ENCODE data around the gene MIOX.
A peak's percentile ranks its signal among the peaks of the same experiment; 100 is the strongest.
"Not testable (repeated sequence)": the region's sequence is repeated elsewhere in the genome, so short reads cannot be mapped to it uniquely, and the experiment has no call there.

Gene MIOX

GRCh38 chr22:50520184-50520583 is 33.5 kb downstream of the MIOX start:
- DNase-seq = not testable (repeated sequence)

- no peak for DNase-seq
These were observed 34.3 kb downstream of the MIOX start for GRCh38 chr22:50520826-50521453.

GRCh38 chr22:50521710-50522109 is 35.1 kb downstream of the MIOX start:
- no peak for DNase-seq

GRCh38 chr22:50522208-50522805 is 35.6 kb downstream of the MIOX start:
- DNase-seq = no peak

GRCh38 chr22:50522806-50523438 is 36.3 kb downstream of the MIOX start:
- no peak for DNase-seq

GRCh38 chr22:50523458-50523805 is 36.8 kb downstream of the MIOX start:
- no peak for DNase-seq

GRCh38 chr22:50523806-50524675 is 37.4 kb downstream of the MIOX start:
- no peak for DNase-seq

- no peak for DNase-seq
These were observed 38.0 kb downstream of the MIOX start for GRCh38 chr22:50524676-50525103.

- DNase-seq = peak; percentile 96
These were observed 38.6 kb downstream of the MIOX start, which contains the start of gene SCO2 for GRCh38 chr22:50525104-50525857. Gene SCO2 (minus strand): TSS chr22:50525598. CDS start chr22:50524411, 1,187 bp downstream.

GRCh38 chr22:50525858-50526107 is 39.1 kb downstream of the MIOX start:
- no peak for DNase-seq

- peak; percentile 81 for DNase-seq
These were observed 39.6 kb downstream of the MIOX start for GRCh38 chr22:50526108-50526833.

- DNase-seq = peak; percentile 66
These were observed 40.5 kb downstream of the MIOX start for GRCh38 chr22:50526834-50527801.

- DNase-seq = no peak
These were observed 41.4 kb downstream of the MIOX start for GRCh38 chr22:50527921-50528681.

- no peak for DNase-seq
These were observed 42.2 kb downstream of the MIOX start for GRCh38 chr22:50528682-50529415.

- DNase-seq = no peak
These were observed 42.8 kb downstream of the MIOX start for GRCh38 chr22:50529416-50529896.

GRCh38 chr22:50529897-50530579 is 43.4 kb downstream of the MIOX start, which contains the start of gene TYMP:
Gene TYMP (minus strand): TSS chr22:50530012. CDS start chr22:50529709, 303 bp downstream.
- peak; percentile 92 for DNase-seq

GRCh38 chr22:50530580-50530876 is 43.9 kb downstream of the MIOX start:
- DNase-seq = no peak

- peak; percentile 95 for DNase-seq
These were observed 44.4 kb downstream of the MIOX start for GRCh38 chr22:50530877-50531545.
